ENCODE data around the gene TVP23A.
A peak's percentile ranks its signal among the peaks of the same experiment; 100 is the strongest.
"Not testable (repeated sequence)": the region's sequence is repeated elsewhere in the genome, so short reads cannot be mapped to it uniquely, and the experiment has no call there.

The TVP23A gene

DNA sequence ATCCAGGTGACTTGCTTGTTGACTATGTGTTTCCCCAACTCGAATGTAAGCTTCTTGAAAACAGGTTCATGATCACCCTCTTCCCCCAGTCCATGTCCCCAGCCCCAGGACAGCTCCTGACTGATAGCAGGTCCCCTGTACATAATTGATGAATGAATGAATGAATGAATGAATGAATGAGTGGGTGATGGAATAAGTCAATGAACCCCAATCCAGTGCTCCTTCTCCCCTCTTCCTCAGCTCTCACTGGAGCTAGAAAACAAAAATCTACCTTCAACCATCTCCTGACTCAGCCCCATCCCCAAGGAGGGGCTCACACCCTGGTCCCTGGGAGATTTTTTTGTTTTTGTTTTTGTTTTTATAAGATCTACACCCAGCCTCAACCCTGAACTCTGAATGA lies 16.2 kb upstream of the TVP23A start:
- peaks cover 4% of the 10 kb centered on the region for H3K4me1 Mint-ChIP-seq
- H3K27ac Mint-ChIP-seq, result no peak overlapping the region
- TF ChIP-seq, protein P1, sequence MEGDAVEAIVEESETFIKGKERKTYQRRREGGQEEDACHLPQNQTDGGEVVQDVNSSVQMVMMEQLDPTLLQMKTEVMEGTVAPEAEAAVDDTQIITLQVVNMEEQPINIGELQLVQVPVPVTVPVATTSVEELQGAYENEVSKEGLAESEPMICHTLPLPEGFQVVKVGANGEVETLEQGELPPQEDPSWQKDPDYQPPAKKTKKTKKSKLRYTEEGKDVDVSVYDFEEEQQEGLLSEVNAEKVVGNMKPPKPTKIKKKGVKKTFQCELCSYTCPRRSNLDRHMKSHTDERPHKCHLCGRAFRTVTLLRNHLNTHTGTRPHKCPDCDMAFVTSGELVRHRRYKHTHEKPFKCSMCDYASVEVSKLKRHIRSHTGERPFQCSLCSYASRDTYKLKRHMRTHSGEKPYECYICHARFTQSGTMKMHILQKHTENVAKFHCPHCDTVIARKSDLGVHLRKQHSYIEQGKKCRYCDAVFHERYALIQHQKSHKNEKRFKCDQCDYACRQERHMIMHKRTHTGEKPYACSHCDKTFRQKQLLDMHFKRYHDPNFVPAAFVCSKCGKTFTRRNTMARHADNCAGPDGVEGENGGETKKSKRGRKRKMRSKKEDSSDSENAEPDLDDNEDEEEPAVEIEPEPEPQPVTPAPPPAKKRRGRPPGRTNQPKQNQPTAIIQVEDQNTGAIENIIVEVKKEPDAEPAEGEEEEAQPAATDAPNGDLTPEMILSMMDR (IDR thresholded peaks at IDR 0.05; ENCODE audit: unreplicated experiment in 3 of 3), result no peak
- no peak overlapping the region for H3K4me3 Mint-ChIP-seq
- H3K36me3 Mint-ChIP-seq (ENCODE audit: low read depth), result no peaks in the 10 kb centered on the region
- peaks cover 17% of the 10 kb centered on the region for H3K27me3 Mint-ChIP-seq (ENCODE audit: low read depth)
- no peaks in the 10 kb centered on the region for H3K9me3 Mint-ChIP-seq

DNA sequence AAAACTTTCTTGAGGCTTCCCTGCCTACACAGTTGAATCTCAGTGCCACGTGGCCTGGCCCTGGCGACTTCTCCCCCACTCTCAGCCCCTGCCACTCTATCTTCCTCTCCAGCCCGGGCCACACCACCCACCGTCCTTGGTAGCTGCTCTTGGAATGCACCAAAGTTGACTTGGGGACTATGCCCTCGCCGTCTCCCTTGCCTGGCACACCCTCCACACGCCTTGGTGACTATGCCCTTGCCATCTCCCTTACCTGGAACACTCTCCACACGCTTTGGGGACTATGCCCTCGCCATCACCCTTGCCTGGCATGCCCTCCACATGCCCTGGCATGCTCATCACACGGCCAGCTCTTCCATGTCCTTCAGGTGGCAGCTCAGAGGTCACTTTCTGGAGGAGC lies 15.5 kb upstream of the TVP23A start:
- Mint-ChIP-seq H3K4me1 (peaks cover 11% of the 10 kb centered on the region), H3K4me3 (no peak overlapping the region), H3K27me3 (ENCODE audit: low read depth) (peaks cover 17% of the 10 kb centered on the region), H3K9me3 (no peaks in the 10 kb centered on the region), H3K36me3 (ENCODE audit: low read depth) (no peaks in the 10 kb centered on the region), H3K27ac (no peak overlapping the region)
- TF ChIP-seq, protein P1 (IDR thresholded peaks at IDR 0.05; ENCODE audit: unreplicated experiment in 3 of 3), result no peak

DNA sequence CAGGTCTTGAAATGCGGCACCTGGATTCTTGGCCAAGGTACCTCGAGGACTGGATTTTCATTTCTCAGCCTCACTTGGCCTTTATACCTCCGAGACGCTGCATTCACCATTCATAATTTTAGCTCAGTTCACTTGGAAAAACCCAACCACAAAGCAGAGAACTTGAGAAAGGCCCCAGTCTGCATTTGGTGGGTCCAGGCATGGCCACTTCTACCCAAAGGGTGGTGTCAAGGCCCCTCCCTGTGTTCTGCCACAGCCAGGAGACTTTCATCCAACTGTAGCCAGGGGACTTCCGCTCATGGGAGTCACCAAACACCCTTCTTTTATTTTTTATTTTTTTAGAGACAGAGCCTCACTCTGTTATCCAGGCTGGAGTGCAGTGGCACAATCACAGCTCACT lies 14.7 kb upstream of the TVP23A start:
- TF ChIP-seq, protein P1 (IDR thresholded peaks at IDR 0.05; ENCODE audit: unreplicated experiment in 3 of 3), result no peak
- peaks cover 13% of the 10 kb centered on the region for H3K27me3 Mint-ChIP-seq (ENCODE audit: low read depth)
- H3K36me3 Mint-ChIP-seq (ENCODE audit: low read depth), result no peaks in the 10 kb centered on the region
- H3K4me3 Mint-ChIP-seq, result no peak overlapping the region
- H3K27ac Mint-ChIP-seq, result no peak overlapping the region
- H3K9me3 Mint-ChIP-seq, result no peaks in the 10 kb centered on the region
- peaks cover 19% of the 10 kb centered on the region for H3K4me1 Mint-ChIP-seq

DNA sequence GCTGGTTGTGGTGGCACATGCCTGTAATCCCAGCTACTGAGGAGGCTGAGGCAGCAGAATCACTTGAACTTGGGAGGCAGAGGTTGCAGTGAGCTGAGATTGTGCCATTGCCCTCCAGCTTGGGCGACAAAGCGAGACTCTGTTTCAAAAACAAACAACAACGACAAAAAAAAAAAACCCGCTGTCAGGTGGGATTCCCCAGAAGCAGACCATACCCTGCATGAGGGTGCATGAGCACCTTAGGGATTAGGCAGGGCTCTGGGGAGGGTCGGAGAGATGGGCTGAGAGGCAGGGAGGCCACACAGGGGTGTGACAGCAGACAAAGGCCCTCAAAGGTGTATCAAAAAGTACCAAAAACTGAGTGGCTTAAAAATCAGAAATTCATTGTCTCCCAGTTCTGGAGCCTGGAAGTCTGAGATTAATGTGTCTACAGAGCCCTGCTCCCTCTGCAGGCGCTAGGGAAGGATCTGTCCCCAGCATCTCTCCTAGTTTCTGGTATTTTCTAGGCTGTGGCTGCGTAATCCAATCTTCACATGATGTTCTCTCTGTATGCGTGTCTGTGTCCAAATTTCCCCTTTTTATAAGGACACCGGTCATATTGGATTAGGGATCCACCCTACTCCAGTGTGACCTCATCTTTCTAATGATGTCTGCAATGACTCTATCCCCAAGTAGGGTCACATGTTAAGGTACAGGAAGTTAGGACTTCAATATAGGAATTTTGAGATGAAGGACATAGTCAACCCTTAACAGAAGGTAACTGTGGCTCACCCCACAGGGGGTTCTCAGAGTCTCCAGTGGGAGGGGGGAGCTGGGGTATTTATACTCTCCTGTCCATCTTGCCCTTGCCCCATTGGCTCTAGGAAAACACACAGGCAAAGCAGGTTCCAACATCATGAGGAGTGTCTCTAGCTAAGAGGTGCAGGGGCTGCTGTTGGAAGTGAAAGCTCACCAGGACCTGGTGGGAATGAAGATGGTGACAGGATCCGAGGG lies 13.6 kb upstream of the TVP23A start:
- Mint-ChIP-seq H3K27me3 (ENCODE audit: low read depth) (peaks cover 13% of the 10 kb centered on the region), H3K4me3 (no peak overlapping the region), H3K27ac (peak overlapping the region in 1 of 3 experiments; percentile 35), H3K36me3 (ENCODE audit: low read depth) (no peaks in the 10 kb centered on the region), H3K4me1 (peaks cover 25% of the 10 kb centered on the region), H3K9me3 (no peaks in the 10 kb centered on the region)
- TF ChIP-seq, protein P1 (IDR thresholded peaks at IDR 0.05; ENCODE audit: unreplicated experiment in 3 of 3), result no peak

DNA sequence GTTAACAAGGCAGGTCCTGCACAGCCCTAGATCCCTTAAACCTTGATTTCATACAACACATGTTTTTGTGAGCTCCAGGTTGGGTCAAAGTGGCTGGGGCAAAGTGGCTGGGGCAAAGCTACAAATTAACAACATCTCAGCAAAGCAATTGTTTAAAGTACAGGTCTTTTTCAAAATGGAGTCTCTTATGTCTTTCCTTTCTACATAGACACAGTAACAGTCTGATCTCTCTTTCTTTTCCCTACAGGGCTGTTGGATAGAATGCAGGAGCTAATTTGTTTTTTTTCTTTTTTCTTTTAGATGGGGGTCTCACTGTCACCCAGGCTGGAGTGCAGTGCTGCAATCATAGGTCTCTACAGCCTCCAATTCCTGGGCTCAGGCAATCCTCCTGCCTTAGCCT lies 11.6 kb upstream of the TVP23A start:
- not testable (repeated sequence) for H3K9me3 Mint-ChIP-seq; H3K27me3 Mint-ChIP-seq (ENCODE audit: low read depth); H3K36me3 Mint-ChIP-seq (ENCODE audit: low read depth); H3K4me3 Mint-ChIP-seq
- Mint-ChIP-seq H3K27ac (peak overlapping the region in 2 of 3 experiments; percentile 96 to 100), H3K4me1 (peaks cover 29% of the 10 kb centered on the region)

DNA sequence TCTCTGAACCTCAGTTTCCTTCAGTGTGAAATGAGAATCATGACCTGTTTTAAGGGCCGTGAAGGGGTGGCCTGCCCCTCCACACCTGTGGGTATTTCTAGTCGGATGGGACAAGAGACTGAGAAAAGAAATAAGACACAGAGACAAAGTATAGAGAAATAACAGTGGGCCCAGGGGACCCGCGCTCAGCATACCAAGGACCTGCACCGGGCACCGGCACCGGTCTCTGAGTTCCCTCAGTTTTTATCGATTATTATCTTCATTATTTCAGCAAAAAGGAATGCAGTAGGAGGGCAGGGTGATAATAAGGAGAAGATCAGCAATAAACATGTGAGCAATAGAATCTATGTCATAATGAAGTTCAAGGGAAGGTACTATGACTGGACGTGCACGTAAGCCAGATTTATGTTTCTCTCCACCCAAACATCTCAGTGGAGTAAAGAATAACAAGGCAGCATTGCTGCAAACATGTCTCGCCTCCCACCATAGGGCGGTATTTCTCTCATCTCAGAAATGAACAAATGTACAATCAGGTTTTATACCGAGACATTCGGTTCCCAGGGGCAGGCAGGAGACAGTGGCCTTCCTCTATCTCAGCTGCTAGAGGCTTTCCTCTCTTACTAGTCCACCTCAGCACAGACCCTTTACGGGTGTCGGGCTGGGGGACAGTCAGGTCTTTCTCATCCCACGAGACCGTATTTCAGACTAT lies 10.9 kb upstream of the TVP23A start:
- H3K9me3 Mint-ChIP-seq; H3K27me3 Mint-ChIP-seq (ENCODE audit: low read depth); H3K36me3 Mint-ChIP-seq (ENCODE audit: low read depth): not testable (repeated sequence)
- Mint-ChIP-seq H3K27ac (peak overlapping the region; percentile 34 to 100 (median 96)), H3K4me3 (peak overlapping the region in 2 of 3 experiments; percentile 2 to 64), H3K4me1 (peaks cover 34% of the 10 kb centered on the region)

Measured in nephron (organoid).